Choroid plexus epithelial cell (primary cell): ENCODE measurements around the gene PTCH2.

Source experiments
- DNase-seq: peaks from one replicate; pipeline ENCODE4 v3.0.0-alpha.2; 2010; ENCODE audit warnings: low read depth
- H3K4me3 ChIP-seq: 2 replicates; pipeline ENCODE4 v1.5.1; 2011; ENCODE audit warnings: low read depth, mild to moderate bottlenecking, control low read depth, low read length, moderate library complexity
- CTCF ChIP-seq: conservative IDR thresholded peaks from 2 replicates; pipeline ENCODE4 v1.5.1; 2011; ENCODE audit warnings: low read depth, mild to moderate bottlenecking, control low read depth, inconsistent platforms, low read length, moderate library complexity

PTCH2 gene

GRCh38 chr1:44805311-44806024 is 37.6 kb downstream of the PTCH2 start:
- no peak for DNase-seq
- peak; percentile 35 for TF ChIP-seq CTCF
- no peak overlapping the region for H3K4me3 ChIP-seq

- H3K4me3 ChIP-seq: peak overlapping the region; percentile 90
- no peak for TF ChIP-seq CTCF
- no peak for DNase-seq
Observed at GRCh38 chr1:44803312-44804095, 39.5 kb downstream of the PTCH2 start.

- TF ChIP-seq CTCF: no peak
- DNase-seq: no peak
- peak overlapping the region; percentile 90 for H3K4me3 ChIP-seq
Observed at GRCh38 chr1:44803062-44803311, 40.1 kb downstream of the PTCH2 start.

DNA sequence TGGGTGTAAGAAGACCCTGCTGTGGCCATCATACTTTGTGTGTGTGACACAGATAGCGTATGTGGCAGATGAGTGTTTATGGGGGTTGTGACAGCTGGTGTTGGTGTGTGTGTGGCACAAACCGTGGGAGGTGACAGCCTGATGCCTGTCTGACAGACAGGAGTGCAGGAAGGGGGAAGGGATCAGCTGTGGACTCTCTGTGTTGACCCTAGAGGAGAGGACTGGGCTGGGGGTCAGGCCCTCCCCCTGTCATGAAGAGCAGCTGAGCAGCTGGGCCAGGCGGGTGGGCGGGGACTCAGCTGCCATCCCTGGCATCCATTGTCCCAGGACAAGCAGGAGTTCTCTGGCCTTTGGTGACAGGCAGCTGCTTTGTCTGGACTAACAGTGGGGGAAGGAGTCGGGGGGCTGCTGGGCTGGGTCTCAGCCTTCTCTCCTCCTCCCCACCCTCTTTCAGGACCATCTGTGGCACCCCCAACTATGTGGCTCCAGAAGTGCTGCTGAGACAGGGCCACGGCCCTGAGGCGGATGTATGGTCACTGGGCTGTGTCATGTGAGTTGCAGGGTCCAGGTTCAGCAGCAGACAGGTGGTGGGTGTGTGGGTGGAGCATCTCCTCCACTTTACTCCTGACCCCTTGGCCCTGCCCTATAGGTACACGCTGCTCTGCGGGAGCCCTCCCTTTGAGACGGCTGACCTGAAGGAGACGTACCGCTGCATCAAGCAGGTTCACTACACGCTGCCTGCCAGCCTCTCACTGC is 40.6 kb downstream of the PTCH2 start:
- no peak for DNase-seq
- peak overlapping the region; percentile 90 for H3K4me3 ChIP-seq
- TF ChIP-seq CTCF: no peak

GRCh38 chr1:44801491-44802305 is 41.4 kb downstream of the PTCH2 start:
- no peak for TF ChIP-seq CTCF
- no peak for DNase-seq

GRCh38 chr1:44799770-44800584 is 43.1 kb downstream of the PTCH2 start, which contains the start of gene PLK3:
Gene PLK3, plus strand, starts transcription at chr1:44800377. Its CDS starts 87 bp downstream, at chr1:44800464.
- DNase-seq: peak; percentile 99
- H3K4me3 ChIP-seq: peak within 1 kb of the TSS; percentile 90
- peak; percentile 91 for TF ChIP-seq CTCF

More at GRCh38 chr1:44801491-44802305, 41.4 kb downstream of the PTCH2 start:
- peak overlapping the region; percentile 90 for H3K4me3 ChIP-seq
